Mesenchymal stem cell (in vitro differentiated cells and primary cell): ENCODE results near the gene GPC1.

ENCODE experiments used
- DNase-seq: peaks from one replicate; pipeline ENCODE4 v3.0.0-alpha.2; 2013
- H2AFZ ChIP-seq: one replicate; pipeline ENCODE4 v1.6.1; 2013; ENCODE audit warnings: low read depth, mild to moderate bottlenecking, control low read depth, inconsistent platforms, low read length, moderate library complexity
- H2AK5ac ChIP-seq: 2 replicates; pipeline ENCODE4 v1.6.1; 2013; ENCODE audit warnings: low read length, moderate library complexity, mild to moderate bottlenecking, inconsistent platforms; ENCODE audit not compliant: severe bottlenecking
- H2BK120ac ChIP-seq: one replicate; pipeline ENCODE4 v1.6.1; 2013; ENCODE audit warnings: low read depth, mild to moderate bottlenecking, inconsistent platforms, low read length, moderate library complexity
- H2BK12ac ChIP-seq, 2 experiments: one replicate each; pipeline ENCODE4 v1.6.1; 2013; ENCODE audit warnings: inconsistent platforms in 2 of 2, low read length in 2 of 2, mild to moderate bottlenecking in 2 of 2, moderate library complexity in 2 of 2, control low read depth in 1 of 2
- H2BK15ac ChIP-seq: one replicate; pipeline ENCODE4 v1.6.1; 2013; ENCODE audit warnings: mild to moderate bottlenecking, low read depth, inconsistent platforms; ENCODE audit not compliant: poor library complexity, severe bottlenecking
- H2BK5ac ChIP-seq: 2 replicates; pipeline ENCODE4 v1.6.1; 2013; ENCODE audit warnings: low read depth, mild to moderate bottlenecking, low read length, control low read depth, inconsistent platforms; ENCODE audit not compliant: poor library complexity, severe bottlenecking
- H3K14ac ChIP-seq, 2 experiments: one replicate each; pipeline ENCODE4 v1.6.1; 2013; ENCODE audit warnings: inconsistent platforms in 2 of 2, low read length in 2 of 2, control low read depth in 1 of 2, mild to moderate bottlenecking in 1 of 2, moderate library complexity in 1 of 2
- H3K18ac ChIP-seq, 2 experiments: one replicate each; pipeline ENCODE4 v1.6.1; 2013; ENCODE audit warnings: inconsistent platforms in 2 of 2, low read length in 2 of 2, control low read depth in 1 of 2, low read depth in 1 of 2, mild to moderate bottlenecking in 1 of 2
- H3K23ac ChIP-seq, 2 experiments: one replicate each; pipeline ENCODE4 v1.6.1; 2013; ENCODE audit warnings: inconsistent platforms in 2 of 2, low read length in 2 of 2, mild to moderate bottlenecking in 2 of 2, moderate library complexity in 2 of 2, control low read depth in 1 of 2
- H3K27ac ChIP-seq: 2 replicates; pipeline ENCODE4 v1.5.1; 2013; ENCODE audit warnings: mild to moderate bottlenecking, moderate library complexity, low read length, control low read depth, inconsistent platforms; ENCODE audit not compliant: poor library complexity, severe bottlenecking
- H3K27me3 ChIP-seq, 2 experiments: 2 replicates each; pipeline versions ENCODE4 v1.6.1 to v1.7.0; 2013; ENCODE audit warnings: low read length in 2 of 2, mild to moderate bottlenecking in 2 of 2, moderate library complexity in 2 of 2, control low read depth in 1 of 2, inconsistent platforms in 1 of 2; ENCODE audit not compliant: control insufficient read depth in 1 of 2, insufficient read depth in 1 of 2
- H3K36me3 ChIP-seq, 2 experiments: 2 replicates each; pipeline versions ENCODE4 v1.6.1 to v1.7.0; 2013; ENCODE audit warnings: low read length in 2 of 2, control low read depth in 1 of 2, inconsistent platforms in 1 of 2, low read depth in 1 of 2, mild to moderate bottlenecking in 1 of 2; ENCODE audit not compliant: insufficient read depth in 2 of 2, control insufficient read depth in 1 of 2
- H3K4ac ChIP-seq, 2 experiments: one replicate each; pipeline ENCODE4 v1.6.1; 2013; ENCODE audit warnings: inconsistent platforms in 2 of 2, low read length in 2 of 2, mild to moderate bottlenecking in 2 of 2, moderate library complexity in 2 of 2, control low read depth in 1 of 2, low read depth in 1 of 2
- H3K4me1 ChIP-seq: 2 replicates; pipeline ENCODE4 v1.6.1; 2013; ENCODE audit warnings: low read depth, low read length, control low read depth; ENCODE audit not compliant: control insufficient read depth, insufficient read depth
- H3K4me2 ChIP-seq: 2 replicates; pipeline ENCODE4 v1.6.1; 2013; ENCODE audit warnings: low read length, mild to moderate bottlenecking, inconsistent platforms; ENCODE audit not compliant: poor library complexity, severe bottlenecking
- H3K4me3 ChIP-seq, 2 experiments: 2 replicates each; pipeline versions ENCODE4 v1.5.1 to v1.7.0; 2013; ENCODE audit warnings: low read length in 2 of 2, mild to moderate bottlenecking in 2 of 2, control low read depth in 1 of 2, low read depth in 1 of 2; ENCODE audit not compliant: insufficient read depth in 1 of 2
- H3K79me1 ChIP-seq: replicated peaks from 2 replicates; pipeline ENCODE4 v1.6.1; 2013; ENCODE audit warnings: mild to moderate bottlenecking, control low read depth, low read length, inconsistent platforms; ENCODE audit not compliant: poor library complexity, severe bottlenecking
- H3K9ac ChIP-seq: 2 replicates; pipeline ENCODE4 v1.7.0; 2013; ENCODE audit warnings: mild to moderate bottlenecking, low read length, moderate library complexity
- H3K9me3 ChIP-seq: 2 replicates; pipeline ENCODE4 v1.7.0; 2013; ENCODE audit warnings: mild to moderate bottlenecking, low read length; ENCODE audit not compliant: control insufficient read depth
- H4K8ac ChIP-seq: one replicate; pipeline ENCODE4 v1.6.1; 2013; ENCODE audit warnings: inconsistent platforms, mild to moderate bottlenecking, low read length, moderate library complexity
- H4K91ac ChIP-seq: one replicate; pipeline ENCODE4 v1.6.1; 2013; ENCODE audit warnings: mild to moderate bottlenecking, low read length, inconsistent platforms
- WGBS: methylation state at CpG from one replicate; pipeline ENCODE4 v1.1.7; 2013; ENCODE audit warnings: mixed read lengths; 5-methylcytosine and 5-hydroxymethylcytosine counted together

The GPC1 gene

DNA sequence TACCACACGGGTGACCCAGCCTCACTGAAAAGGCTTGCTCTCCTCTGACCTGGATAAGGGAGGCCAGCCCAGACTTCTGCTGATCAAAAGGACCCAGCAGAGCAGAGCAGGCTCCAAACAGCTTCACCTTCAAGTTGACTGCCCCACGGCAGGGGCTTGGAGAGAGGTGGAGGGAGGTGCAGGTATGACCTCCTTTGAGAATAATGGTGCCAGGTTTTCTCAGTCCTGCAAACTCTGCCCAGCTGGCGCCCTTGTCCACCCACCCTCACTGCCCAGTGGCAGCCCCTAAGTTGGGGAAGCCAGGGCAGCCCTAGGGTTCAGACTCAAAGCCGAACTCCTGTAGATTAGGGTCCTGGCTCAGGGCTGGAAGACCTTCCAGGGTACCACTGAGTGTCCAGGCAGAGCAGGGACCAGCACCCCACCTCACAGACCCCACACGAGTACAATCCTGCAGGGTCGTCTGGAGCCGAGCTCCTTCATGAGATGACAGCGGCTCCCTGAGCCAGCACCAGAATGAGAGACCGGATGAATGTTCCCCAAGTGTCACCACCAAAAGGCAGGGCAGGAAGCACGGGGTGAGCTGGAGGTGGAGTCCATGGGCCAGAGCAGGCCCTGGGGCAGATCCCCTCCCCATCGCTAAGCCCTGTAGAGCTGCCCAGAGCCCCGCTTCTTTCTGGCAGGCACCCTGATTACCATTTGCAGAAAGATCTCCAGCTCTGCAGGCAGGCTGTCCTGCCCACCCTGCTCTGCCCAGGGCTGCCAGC lies 3.6 kb upstream of the GPC1 start:
- Histone ChIP-seq H2BK5ac (no peak overlapping the region), H2AFZ (no peak overlapping the region), H2BK12ac (peak overlapping the region in 1 of 2 experiments; percentile 23), H3K18ac (no peak overlapping the region), H2AK5ac (no peak overlapping the region), H3K4me2 (no peak overlapping the region), H3K27me3 (peaks cover 0 to 2% of the 10 kb centered on the region in 2 experiments), H2BK15ac (no peak overlapping the region), H3K36me3 (no peaks in the 10 kb centered on the region), H3K79me1 (peaks cover 7% of the 10 kb centered on the region), H3K9ac (no peak overlapping the region), H3K4me3 (no peak overlapping the region), H3K27ac (no peak overlapping the region), H3K9me3 (no peaks in the 10 kb centered on the region), H2BK120ac (no peak overlapping the region), H3K14ac (no peak overlapping the region), H4K91ac (no peak overlapping the region), H3K4ac (no peak overlapping the region), H3K4me1 (peaks cover 26% of the 10 kb centered on the region), H4K8ac (peak overlapping the region; percentile 29), H3K23ac (no peak overlapping the region)
- WGBS, result 84% methylated on average over 12 of the region's 12 CpGs
- no peak for DNase-seq

- no peak overlapping the region for H3K9ac ChIP-seq
- H2BK12ac ChIP-seq, result no peak overlapping the region
- H3K36me3 ChIP-seq, result no peaks in the 10 kb centered on the region
- no peak overlapping the region for H3K23ac ChIP-seq
- peak overlapping the region; percentile 29 for H4K8ac ChIP-seq
- H3K4me1 ChIP-seq, result peaks cover 30% of the 10 kb centered on the region
- H2BK5ac ChIP-seq, result no peak overlapping the region
- no peak overlapping the region for H2BK15ac ChIP-seq
- no peak overlapping the region for H2BK120ac ChIP-seq
- no peak overlapping the region for H3K4me2 ChIP-seq
- no peaks in the 10 kb centered on the region for H3K9me3 ChIP-seq
- H3K18ac ChIP-seq, result no peak overlapping the region
- H2AFZ ChIP-seq, result no peak overlapping the region
- no peak overlapping the region for H3K27ac ChIP-seq
- peak overlapping the region in 1 of 2 experiments; percentile 69 for H3K14ac ChIP-seq
- no peak for DNase-seq
- no peak overlapping the region for H3K4ac ChIP-seq
- WGBS, result 82% methylated on average over 9 of the region's 9 CpGs
- no peak overlapping the region for H3K4me3 ChIP-seq
- H3K27me3 ChIP-seq, result peaks cover 0 to 4% of the 10 kb centered on the region in 2 experiments
- H2AK5ac ChIP-seq, result no peak overlapping the region
- peaks cover 13% of the 10 kb centered on the region for H3K79me1 ChIP-seq
- H4K91ac ChIP-seq, result peak overlapping the region; percentile 62
Observed at GRCh38 chr2:240432430-240432819, 3.0 kb upstream of the GPC1 start.

GRCh38 chr2:240432820-240433801 lies 2.4 kb upstream of the GPC1 start:
- H3K18ac ChIP-seq, result peak overlapping the region in 1 of 2 experiments; percentile 55
- H3K79me1 ChIP-seq, result peaks cover 20% of the 10 kb centered on the region
- H4K8ac ChIP-seq, result peak overlapping the region; percentile 85
- peak overlapping the region; percentile 19 for H2BK120ac ChIP-seq
- no peak for DNase-seq
- H3K27me3 ChIP-seq, result peaks cover 0 to 4% of the 10 kb centered on the region in 2 experiments
- no peaks in the 10 kb centered on the region for H3K9me3 ChIP-seq
- WGBS, result 91% methylated on average over 34 of the region's 34 CpGs
- no peak overlapping the region for H3K4me2 ChIP-seq
- peak overlapping the region in 1 of 2 experiments; percentile 84 for H3K4me3 ChIP-seq
- H4K91ac ChIP-seq, result peak overlapping the region; percentile 86
- no peak overlapping the region for H3K23ac ChIP-seq
- H3K14ac ChIP-seq, result peak overlapping the region in 1 of 2 experiments; percentile 36
- H3K4ac ChIP-seq, result peak overlapping the region; percentile 60 to 73
- H2AFZ ChIP-seq, result no peak overlapping the region
- H2BK5ac ChIP-seq, result peak overlapping the region; percentile 12
- no peak overlapping the region for H2BK15ac ChIP-seq
- no peaks in the 10 kb centered on the region for H3K36me3 ChIP-seq
- H3K9ac ChIP-seq, result peak overlapping the region; percentile 88
- H3K4me1 ChIP-seq, result peaks cover 33% of the 10 kb centered on the region
- peak overlapping the region; percentile 46 for H2AK5ac ChIP-seq
- H3K27ac ChIP-seq, result no peak overlapping the region
- H2BK12ac ChIP-seq, result peak overlapping the region; percentile 51 to 59
